ENCODE data around the gene ERBB4.

DNA sequence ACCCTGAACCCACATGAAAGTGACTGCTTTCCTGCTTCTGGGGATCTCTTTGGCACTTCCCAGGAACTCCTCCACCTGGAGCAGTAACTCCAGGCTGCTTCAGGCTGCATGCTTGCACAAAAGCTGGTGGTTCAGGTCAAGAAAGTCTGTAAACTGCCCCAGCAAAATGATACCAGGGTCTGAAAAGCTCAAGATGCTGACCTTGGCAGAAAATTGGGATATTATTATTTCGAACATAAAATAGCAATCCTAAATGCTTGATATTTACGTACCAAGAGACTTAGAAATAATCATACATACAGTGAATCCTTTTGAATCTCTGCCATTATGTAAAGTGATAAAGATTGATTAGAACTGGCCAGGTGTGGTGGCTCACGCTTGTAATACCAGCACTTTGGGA is 674.3 kb downstream of the ERBB4 start:
- TF ChIP-seq, protein P1, sequence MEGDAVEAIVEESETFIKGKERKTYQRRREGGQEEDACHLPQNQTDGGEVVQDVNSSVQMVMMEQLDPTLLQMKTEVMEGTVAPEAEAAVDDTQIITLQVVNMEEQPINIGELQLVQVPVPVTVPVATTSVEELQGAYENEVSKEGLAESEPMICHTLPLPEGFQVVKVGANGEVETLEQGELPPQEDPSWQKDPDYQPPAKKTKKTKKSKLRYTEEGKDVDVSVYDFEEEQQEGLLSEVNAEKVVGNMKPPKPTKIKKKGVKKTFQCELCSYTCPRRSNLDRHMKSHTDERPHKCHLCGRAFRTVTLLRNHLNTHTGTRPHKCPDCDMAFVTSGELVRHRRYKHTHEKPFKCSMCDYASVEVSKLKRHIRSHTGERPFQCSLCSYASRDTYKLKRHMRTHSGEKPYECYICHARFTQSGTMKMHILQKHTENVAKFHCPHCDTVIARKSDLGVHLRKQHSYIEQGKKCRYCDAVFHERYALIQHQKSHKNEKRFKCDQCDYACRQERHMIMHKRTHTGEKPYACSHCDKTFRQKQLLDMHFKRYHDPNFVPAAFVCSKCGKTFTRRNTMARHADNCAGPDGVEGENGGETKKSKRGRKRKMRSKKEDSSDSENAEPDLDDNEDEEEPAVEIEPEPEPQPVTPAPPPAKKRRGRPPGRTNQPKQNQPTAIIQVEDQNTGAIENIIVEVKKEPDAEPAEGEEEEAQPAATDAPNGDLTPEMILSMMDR (IDR thresholded peaks at IDR 0.05) = no peak
- TF ChIP-seq POLR2A (IDR thresholded peaks at IDR 0.05) (no peak), POLR2AphosphoS5 (IDR thresholded peaks at IDR 0.05) (no peak)

Measured in prostate gland (tissue), 2 donors.